HG03175 (cell line): Measurements from ENCODE around the gene IMMP2L.

Experiments used
- ATAC-seq: cut with Tn5 transposase; IDR thresholded peaks from one replicate; pipeline ENCODE4 v1.9.1; 2021; ENCODE audit warnings: mild to moderate bottlenecking, moderate library complexity; ENCODE audit not compliant: unreplicated experiment

The IMMP2L gene

GRCh38 chr7:111229916-111230315, 332.4 kb downstream of the IMMP2L start:
- ATAC-seq = no peak

- no peak for ATAC-seq
Measured at GRCh38 chr7:111229181-111229740, 333.0 kb downstream of the IMMP2L start.

GRCh38 chr7:111228437-111228836, 333.9 kb downstream of the IMMP2L start:
- ATAC-seq = no peak

- ATAC-seq = no peak
Measured at GRCh38 chr7:111226800-111227199, 335.5 kb downstream of the IMMP2L start.

GRCh38 chr7:111224354-111225231, 337.7 kb downstream of the IMMP2L start:
- no peak for ATAC-seq

- ATAC-seq = peak; percentile 72
Measured at GRCh38 chr7:111223802-111224253, 338.5 kb downstream of the IMMP2L start.

- no peak for ATAC-seq
Measured at GRCh38 chr7:111215550-111215949, 346.7 kb downstream of the IMMP2L start.

- ATAC-seq = no peak
Measured at GRCh38 chr7:111212857-111213523, 349.3 kb downstream of the IMMP2L start.

GRCh38 chr7:111210996-111211395, 351.3 kb downstream of the IMMP2L start:
- no peak for ATAC-seq

GRCh38 chr7:111210043-111210442, 352.2 kb downstream of the IMMP2L start:
- no peak for ATAC-seq

GRCh38 chr7:111205251-111205650, 357.0 kb downstream of the IMMP2L start:
- ATAC-seq = no peak

GRCh38 chr7:111202321-111202720, 360.0 kb downstream of the IMMP2L start:
- ATAC-seq = no peak

- no peak for ATAC-seq
Measured at GRCh38 chr7:111199643-111200042, 362.6 kb downstream of the IMMP2L start.

- ATAC-seq = no peak
Measured at GRCh38 chr7:111198255-111198654, 364.0 kb downstream of the IMMP2L start.

GRCh38 chr7:111196655-111197054, 365.6 kb downstream of the IMMP2L start:
- ATAC-seq = no peak

- no peak for ATAC-seq
Measured at GRCh38 chr7:111192614-111193413, 369.5 kb downstream of the IMMP2L start.

- ATAC-seq = no peak
Measured at GRCh38 chr7:111190804-111191203, 371.5 kb downstream of the IMMP2L start.

GRCh38 chr7:111184987-111185386, 377.3 kb downstream of the IMMP2L start:
- no peak for ATAC-seq

GRCh38 chr7:111183321-111183720, 379.0 kb downstream of the IMMP2L start:
- ATAC-seq = no peak

- no peak for ATAC-seq
Measured at GRCh38 chr7:111180338-111180737, 382.0 kb downstream of the IMMP2L start.

- ATAC-seq = no peak
Measured at GRCh38 chr7:111175908-111176441, 386.3 kb downstream of the IMMP2L start.
